GM10266 (cell line): ENCODE measurements around the gene ASCC3.
"Not testable (repeated sequence)": the region's sequence is repeated elsewhere in the genome, so short reads cannot be mapped to it uniquely, and the experiment has no call there.

ENCODE experiments used
- DNase-seq: peaks from one replicate; pipeline ENCODE4 v3.0.0; 2012; ENCODE audit errors: extremely low spot score
- TF ChIP-seq, protein P1 (sequence below): IDR thresholded peaks from 2 replicates; pipeline ENCODE4 v1.5.1; 2012; ENCODE audit warnings: mild to moderate bottlenecking, low read depth; ENCODE audit not compliant: control insufficient read depth, insufficient read depth; ENCODE audit errors: missing control alignments

The ASCC3 gene

GRCh38 chr6:100839419-100839818 is 41.7 kb downstream of the ASCC3 start:
- TF ChIP-seq, protein P1, sequence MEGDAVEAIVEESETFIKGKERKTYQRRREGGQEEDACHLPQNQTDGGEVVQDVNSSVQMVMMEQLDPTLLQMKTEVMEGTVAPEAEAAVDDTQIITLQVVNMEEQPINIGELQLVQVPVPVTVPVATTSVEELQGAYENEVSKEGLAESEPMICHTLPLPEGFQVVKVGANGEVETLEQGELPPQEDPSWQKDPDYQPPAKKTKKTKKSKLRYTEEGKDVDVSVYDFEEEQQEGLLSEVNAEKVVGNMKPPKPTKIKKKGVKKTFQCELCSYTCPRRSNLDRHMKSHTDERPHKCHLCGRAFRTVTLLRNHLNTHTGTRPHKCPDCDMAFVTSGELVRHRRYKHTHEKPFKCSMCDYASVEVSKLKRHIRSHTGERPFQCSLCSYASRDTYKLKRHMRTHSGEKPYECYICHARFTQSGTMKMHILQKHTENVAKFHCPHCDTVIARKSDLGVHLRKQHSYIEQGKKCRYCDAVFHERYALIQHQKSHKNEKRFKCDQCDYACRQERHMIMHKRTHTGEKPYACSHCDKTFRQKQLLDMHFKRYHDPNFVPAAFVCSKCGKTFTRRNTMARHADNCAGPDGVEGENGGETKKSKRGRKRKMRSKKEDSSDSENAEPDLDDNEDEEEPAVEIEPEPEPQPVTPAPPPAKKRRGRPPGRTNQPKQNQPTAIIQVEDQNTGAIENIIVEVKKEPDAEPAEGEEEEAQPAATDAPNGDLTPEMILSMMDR, result no peak
- no peak for DNase-seq

DNA sequence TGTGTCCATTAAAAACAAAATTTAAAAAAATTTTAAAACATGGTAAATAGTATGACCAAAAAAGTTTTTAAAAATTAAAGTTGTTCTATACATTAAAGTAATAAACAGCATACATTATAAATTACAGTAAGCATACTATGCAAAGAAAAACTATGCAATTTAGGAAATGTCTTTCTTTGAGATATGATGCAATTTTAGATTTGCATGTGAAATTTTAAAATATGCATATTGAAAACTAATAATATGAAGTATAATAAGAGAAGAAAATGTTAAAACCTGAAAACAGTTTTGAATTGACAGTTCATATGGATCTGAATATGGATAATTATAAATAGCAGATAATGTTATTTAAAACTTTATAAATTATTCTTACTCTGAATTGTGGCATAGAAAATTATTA is 43.1 kb downstream of the ASCC3 start:
- DNase-seq, result no peak
- TF ChIP-seq, protein P1, result no peak

DNA sequence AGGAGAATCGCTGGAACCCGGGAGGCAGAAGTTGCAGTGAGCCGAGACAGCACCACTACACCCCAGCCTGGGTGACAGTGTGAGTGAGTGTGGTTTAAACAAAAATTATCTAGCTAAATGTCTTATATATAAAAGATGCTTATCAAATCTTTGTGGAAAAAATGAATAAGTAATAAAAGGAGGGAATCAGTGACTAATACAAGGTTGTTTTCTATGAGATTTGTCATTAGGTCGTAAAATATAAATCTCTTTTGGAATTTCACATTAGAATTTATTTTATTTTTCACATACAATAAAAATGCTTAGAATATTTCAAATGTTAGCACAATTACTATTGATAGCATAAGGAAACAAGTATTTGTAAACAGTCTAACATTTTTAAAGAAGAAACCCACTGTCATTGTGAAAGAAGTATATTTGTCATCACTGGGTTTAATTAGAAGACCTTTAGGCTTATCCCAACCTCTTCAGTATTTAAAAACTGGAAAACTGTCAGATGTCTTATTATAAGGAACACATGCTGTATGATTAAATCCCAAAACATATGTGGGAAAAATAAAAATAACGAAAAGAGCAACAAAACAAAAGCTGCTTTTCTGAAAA is 47.1 kb downstream of the ASCC3 start:
- no peak for DNase-seq
- TF ChIP-seq, protein P1, result no peak

DNA sequence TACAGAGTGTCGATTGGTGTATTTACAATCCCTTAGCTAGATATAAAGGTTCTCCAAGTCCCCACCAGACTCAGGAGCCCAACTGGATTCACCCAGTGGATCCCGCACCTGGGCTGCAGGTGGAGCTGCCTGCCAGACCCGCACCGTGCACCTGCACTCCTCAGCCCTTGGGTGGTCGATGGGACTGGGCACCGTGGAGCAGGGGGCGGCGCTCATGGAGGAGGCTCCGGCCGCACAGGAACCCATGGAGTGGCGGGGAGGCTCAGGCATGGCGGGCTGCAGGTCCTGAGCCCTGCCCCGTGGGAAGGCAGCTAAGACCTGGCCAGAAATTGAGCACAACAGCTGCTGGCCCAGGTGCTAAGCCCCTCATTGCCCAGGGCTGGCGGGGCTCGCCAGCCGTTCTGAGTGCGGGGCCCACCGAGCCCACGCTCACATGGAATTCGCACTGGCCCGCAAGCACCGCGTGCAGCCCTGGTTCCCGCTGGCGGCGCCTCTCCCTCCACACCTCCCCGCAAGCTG is 52.0 kb downstream of the ASCC3 start:
- DNase-seq, result not testable (repeated sequence)

DNA sequence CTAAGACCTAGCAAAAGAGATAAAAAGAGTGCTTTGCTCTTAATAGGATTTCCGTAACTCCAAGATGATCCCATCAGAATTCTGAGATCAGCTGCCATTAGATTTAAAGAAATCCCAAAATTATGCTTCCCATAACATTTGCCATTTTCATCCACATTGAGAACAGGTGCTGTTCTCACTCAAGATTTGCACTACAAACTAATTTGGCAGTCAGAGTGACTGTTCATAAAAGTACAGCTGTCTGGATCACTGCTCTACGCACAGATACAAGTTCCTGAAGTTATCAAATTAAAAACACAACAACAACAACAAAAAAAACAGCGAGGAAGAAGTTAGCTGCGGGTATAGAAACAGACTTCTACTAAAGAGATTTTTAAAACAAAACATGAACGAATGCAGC is 58.1 kb downstream of the ASCC3 start:
- no peak for DNase-seq
- TF ChIP-seq, protein P1, result no peak

GRCh38 chr6:100818066-100818465 is 63.1 kb downstream of the ASCC3 start:
- TF ChIP-seq, protein P1, result no peak
- DNase-seq, result no peak

GRCh38 chr6:100810015-100810414 is 71.1 kb downstream of the ASCC3 start:
- TF ChIP-seq, protein P1, result no peak
- DNase-seq, result no peak

DNA sequence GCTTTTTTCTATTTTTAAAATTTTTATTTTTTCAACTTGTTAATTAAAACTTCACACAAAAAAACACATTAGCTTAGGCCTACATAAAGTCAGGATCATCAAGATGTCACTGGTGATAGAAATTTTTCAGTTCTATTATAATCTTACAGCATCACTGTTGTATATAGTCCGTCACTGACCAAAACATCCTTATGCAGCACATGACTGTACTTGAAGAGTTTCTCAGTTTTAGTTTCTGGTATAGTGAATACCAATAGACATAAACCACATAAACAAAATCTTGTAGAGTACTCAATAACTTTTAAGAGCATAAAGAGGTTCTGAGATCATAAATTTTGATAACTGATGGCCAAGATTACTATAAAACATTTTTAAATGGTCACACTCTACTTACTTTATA is 71.8 kb downstream of the ASCC3 start:
- TF ChIP-seq, protein P1, result no peak
- DNase-seq, result no peak
